Cardiac fibroblast (primary cell): ENCODE results near the gene BEX2.
"Not testable (repeated sequence)": the region's sequence is repeated elsewhere in the genome, so short reads cannot be mapped to it uniquely, and the experiment has no call there.

Experiments used
- DNase-seq, 2 donors: peaks; one replicate each; pipeline versions ENCODE4 v3.0.0 to v3.0.0-alpha.2; 2010; ENCODE audit warnings: low read depth in 2 of 2
- H3K4me3 ChIP-seq, 2 donors: replicated peaks in 1 of 2; 1 replicate in 1 of 2; 2 replicates in 1 of 2; pipeline ENCODE4 v1.5.1; 2011; ENCODE audit warnings: low read depth in 2 of 2, low read length in 2 of 2, mild to moderate bottlenecking in 2 of 2, moderate library complexity in 1 of 2
- TF ChIP-seq, protein P1 (sequence below): IDR thresholded peaks from one replicate; pipeline ENCODE4 v1.5.1; 2011; ENCODE audit warnings: low read depth, mild to moderate bottlenecking, low read length, inconsistent platforms

BEX2 gene

DNA sequence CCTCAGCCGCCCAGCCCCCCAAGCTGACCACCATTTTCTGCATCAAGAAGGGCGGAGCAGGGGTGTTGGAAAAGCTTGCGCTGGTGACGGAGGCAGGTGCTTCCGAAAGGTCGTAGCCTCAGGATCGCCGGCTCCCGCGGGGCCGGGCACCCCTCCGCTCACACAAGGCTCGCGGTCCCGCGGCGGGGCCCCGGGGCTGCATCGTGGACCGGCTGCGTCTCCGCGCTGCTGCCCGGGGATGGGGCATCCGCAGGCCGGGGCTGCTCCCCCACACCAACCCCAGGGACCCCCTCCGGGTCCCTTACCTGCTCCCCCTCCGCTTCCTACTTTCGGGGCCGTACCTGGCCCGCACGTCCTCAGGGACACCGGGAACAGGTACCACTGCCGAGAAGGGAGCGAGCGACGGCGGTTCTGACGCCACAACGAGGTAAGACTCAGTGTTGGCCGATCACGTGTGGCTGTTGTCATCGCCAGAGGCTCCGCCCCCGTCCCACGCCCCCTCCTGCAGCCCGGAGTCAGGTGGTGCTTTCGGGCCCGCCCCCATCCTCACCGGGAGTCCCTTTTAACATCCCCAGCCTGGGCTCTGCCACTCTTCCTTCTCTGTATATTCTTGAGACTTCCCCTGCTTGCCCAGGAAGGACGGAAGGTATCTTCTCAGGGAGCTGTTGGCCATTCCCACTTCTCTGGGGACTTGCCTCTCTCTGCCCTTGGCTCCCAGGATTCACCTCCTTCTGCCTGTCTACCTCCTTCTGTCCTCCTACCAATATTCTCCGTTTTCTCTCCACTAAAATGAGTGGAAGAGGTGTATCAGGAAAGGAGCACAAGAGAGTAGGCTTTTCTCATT, at the start of gene BEX2:
BEX2 (minus strand) TSS at position 436 of the 844 bp plus-strand sequence. CDS start 1,014 bp downstream, outside the sequence.
- peak within 1 kb of the TSS; percentile 31 to 38 for H3K4me3 ChIP-seq
- DNase-seq, result peak; percentile 5 to 9
- TF ChIP-seq, protein P1, sequence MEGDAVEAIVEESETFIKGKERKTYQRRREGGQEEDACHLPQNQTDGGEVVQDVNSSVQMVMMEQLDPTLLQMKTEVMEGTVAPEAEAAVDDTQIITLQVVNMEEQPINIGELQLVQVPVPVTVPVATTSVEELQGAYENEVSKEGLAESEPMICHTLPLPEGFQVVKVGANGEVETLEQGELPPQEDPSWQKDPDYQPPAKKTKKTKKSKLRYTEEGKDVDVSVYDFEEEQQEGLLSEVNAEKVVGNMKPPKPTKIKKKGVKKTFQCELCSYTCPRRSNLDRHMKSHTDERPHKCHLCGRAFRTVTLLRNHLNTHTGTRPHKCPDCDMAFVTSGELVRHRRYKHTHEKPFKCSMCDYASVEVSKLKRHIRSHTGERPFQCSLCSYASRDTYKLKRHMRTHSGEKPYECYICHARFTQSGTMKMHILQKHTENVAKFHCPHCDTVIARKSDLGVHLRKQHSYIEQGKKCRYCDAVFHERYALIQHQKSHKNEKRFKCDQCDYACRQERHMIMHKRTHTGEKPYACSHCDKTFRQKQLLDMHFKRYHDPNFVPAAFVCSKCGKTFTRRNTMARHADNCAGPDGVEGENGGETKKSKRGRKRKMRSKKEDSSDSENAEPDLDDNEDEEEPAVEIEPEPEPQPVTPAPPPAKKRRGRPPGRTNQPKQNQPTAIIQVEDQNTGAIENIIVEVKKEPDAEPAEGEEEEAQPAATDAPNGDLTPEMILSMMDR, result no peak

DNA sequence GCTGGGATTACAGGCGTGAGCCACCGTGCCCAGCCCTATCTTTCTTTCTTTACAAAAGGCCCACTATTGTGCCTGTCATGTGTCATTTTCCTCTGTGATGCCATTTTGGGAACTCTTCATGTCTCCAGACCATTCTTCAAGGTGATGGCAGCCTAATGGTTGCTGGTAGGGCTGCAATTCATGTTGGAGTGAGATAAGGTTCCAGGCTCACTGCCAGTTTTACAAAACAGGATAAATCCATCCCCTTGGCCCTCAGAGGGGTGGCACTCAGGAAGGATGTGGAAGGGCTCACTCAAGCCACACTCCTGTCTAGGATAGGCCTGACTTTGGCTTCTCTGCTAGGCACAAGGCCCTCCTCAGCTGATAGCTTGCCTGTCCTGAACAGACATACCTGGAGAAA, 49.3 kb upstream of the BEX2 start:
- no peak overlapping the region for H3K4me3 ChIP-seq
- TF ChIP-seq, protein P1, result no peak
- DNase-seq, result peak in 1 of 2 donors; percentile 48

DNA sequence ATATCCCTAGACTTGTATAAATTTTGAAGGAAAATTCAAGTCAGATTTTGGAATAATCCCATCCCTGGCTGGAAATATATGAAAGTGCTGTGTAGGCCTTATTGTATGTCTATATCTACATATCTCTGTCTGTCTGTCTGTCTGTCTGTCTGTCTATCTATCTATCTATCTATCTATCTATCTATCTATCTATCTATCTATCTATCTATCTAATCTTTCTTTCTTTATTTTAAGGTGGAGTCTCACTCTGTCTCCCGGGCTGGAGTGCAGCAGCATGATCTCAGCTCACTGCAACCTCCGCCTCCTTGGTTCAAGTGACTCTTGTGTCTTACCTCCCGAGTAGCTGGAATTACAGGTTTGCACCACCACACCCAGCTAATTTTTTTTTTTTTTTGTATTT, 48.8 kb upstream of the BEX2 start:
- DNase-seq, H3K4me3 ChIP-seq: not testable (repeated sequence)

DNA sequence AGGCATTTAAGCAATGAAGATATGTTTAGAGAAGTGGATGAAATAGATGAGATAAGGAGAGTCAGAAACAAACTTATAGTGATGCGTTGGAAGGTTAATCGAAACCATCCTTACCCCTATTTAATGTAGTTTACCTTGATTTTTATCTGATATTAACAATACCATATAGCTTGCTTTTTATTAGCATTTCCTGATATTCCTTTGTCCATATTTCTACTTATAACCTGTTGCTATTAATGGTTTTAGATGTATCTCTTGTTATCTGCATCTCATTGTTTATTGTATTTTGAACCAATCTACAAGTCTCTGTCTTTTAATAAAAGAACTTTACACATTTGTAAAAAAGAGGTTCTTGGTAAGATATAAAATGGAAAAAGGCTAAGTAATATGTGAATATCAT, 47.1 kb upstream of the BEX2 start:
- no peak for DNase-seq
- TF ChIP-seq, protein P1, result no peak
- peak overlapping the region; percentile 71 to 75 for H3K4me3 ChIP-seq

DNA sequence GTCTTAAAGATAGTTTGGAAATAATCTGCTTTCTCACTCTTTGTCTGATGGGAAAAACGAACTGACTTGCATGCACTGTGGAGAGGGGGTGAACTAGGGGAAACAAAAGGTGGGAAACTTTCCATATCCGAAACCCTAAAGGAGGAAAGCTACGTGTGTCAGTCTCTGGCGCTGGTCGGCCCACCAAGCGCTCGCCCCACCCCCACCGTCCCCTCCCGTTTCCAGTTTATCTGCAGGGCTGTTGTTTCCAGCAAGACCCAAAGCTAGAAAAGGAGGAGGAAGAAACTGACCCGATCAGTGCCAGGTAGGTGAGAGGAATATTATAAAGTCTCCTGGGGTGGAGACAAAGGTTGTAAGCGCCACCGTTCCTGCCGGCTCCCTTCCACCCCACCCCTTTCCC, 46.1 kb upstream of the BEX2 start:
- TF ChIP-seq, protein P1, result no peak
- peak overlapping the region; percentile 71 to 75 for H3K4me3 ChIP-seq
- no peak for DNase-seq

DNA sequence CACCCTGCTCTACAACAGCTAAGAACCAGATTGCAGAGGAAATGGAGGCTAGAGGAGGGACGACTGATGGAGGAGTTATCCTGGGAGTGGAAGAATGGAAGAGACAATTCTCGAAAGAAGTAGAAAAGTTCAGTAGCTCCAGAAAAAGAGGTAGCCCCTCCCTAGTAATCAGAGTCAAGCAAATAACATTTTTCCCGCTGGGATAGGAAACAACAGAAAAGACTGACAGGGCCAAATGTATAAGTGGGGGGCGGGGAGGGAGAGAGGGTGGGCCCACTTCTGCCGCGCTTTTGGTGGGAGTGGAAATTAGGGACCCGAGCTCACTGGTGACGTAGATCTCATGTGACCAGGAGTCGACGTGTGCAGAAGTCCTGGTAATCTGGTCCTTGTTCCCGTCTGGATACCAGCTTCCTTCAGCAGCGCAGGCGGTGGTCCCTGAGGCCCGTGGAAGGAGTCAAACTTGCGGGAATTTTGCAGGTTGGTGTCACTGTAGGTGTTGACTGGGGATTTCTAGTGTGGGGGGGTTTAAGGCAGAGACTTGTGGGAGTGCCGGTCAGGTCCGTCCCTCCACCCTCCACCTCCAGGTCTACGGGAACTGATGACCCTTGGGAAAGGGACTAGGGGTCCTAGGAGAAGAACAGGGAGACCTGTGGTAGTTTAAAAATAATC, 45.5 kb upstream of the BEX2 start, which contains the start of gene TCEAL9:
TCEAL9 (plus strand) TSS at position 377 of the 669 bp plus-strand sequence. CDS start 1,179 bp downstream, outside the sequence.
- TF ChIP-seq, protein P1, result no peak
- H3K4me3 ChIP-seq, result peak within 1 kb of the TSS; percentile 71 to 75
- peak; percentile 81 to 91 for DNase-seq

DNA sequence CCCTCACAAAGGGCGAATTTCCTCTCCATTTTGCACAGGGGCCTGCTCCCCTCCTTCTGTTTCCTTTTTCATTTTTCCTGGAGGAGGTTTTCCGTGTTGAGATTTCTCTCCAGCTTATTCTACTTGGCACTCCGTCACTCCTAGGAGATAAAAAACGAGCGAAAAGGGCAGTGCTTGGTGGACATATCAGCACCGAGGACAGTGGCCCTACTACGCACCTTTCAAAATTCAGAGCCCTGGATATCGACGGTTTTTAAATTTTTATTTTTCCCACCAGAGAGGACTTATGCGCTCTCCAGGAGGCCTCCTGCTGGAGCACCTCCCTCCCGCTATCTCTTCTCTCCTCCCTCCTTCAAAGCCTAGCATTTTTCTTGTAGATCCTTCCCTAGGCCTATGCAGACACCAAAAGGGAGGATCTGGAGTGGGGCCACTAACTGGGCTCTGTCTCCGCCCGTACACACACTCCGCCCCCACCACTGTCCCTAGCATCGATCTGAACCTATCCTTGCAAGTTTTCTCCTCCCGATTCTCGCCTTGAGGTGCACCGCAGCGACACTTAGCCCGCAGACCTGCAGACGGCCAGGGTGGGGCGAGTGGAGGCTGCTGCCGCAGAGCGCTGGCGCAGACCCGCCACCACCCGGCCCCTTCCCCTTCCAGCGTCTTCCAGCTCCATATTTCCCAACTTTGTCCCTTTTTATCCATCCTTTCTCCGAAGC, 37.0 kb upstream of the BEX2 start:
- no peak overlapping the region for H3K4me3 ChIP-seq
- DNase-seq, result no peak
- TF ChIP-seq, protein P1, result no peak
